Adipocyte (in vitro differentiated cells): Measurements from ENCODE around the gene CHRM2.

ENCODE experiments used
- DNase-seq: peaks from one replicate; pipeline ENCODE4 v3.0.0-alpha.2; 2015; ENCODE audit warnings: low read depth
- H3K27me3 ChIP-seq: replicated peaks from 2 replicates; pipeline ENCODE4 v1.7.0; 2013; ENCODE audit warnings: mild to moderate bottlenecking, low read length, moderate library complexity; ENCODE audit not compliant: control insufficient read depth, insufficient read depth
- H3K36me3 ChIP-seq: 2 replicates; pipeline ENCODE4 v1.7.0; 2013; ENCODE audit warnings: low read length, mild to moderate bottlenecking, moderate library complexity; ENCODE audit not compliant: control insufficient read depth, insufficient read depth, severe bottlenecking
- H3K4me1 ChIP-seq: 2 replicates; pipeline ENCODE4 v1.7.0; 2013; ENCODE audit warnings: mild to moderate bottlenecking, low read length, moderate library complexity; ENCODE audit not compliant: control insufficient read depth, insufficient read depth
- H3K4me3 ChIP-seq: 2 replicates; pipeline ENCODE4 v1.7.0; 2013; ENCODE audit warnings: mild to moderate bottlenecking, low read length, moderate library complexity
- H3K9ac ChIP-seq: 2 replicates; pipeline ENCODE4 v1.7.0; 2013; ENCODE audit warnings: mild to moderate bottlenecking, low read length, moderate library complexity
- H3K9me3 ChIP-seq: 2 replicates; pipeline ENCODE4 v1.7.0; 2013; ENCODE audit warnings: mild to moderate bottlenecking, low read length, moderate library complexity; ENCODE audit not compliant: control insufficient read depth

The CHRM2 gene

GRCh38 chr7:137003086-137003485, 134.6 kb downstream of the CHRM2 start:
- DNase-seq: peak; percentile 78

GRCh38 chr7:137003566-137003965, 135.1 kb downstream of the CHRM2 start:
- H3K4me1 ChIP-seq: peaks cover 13% of the 10 kb centered on the region
- no peaks in the 10 kb centered on the region for H3K27me3 ChIP-seq
- H3K36me3 ChIP-seq: no peaks in the 10 kb centered on the region
- no peak for DNase-seq
- H3K9ac ChIP-seq: no peak overlapping the region
- no peaks in the 10 kb centered on the region for H3K9me3 ChIP-seq
- no peak overlapping the region for H3K4me3 ChIP-seq

More at GRCh38 chr7:137003086-137003485, 134.6 kb downstream of the CHRM2 start:
- H3K9me3 ChIP-seq: no peaks in the 10 kb centered on the region
- H3K4me1 ChIP-seq: peaks cover 13% of the 10 kb centered on the region
- no peak overlapping the region for H3K4me3 ChIP-seq
- no peaks in the 10 kb centered on the region for H3K36me3 ChIP-seq
- H3K27me3 ChIP-seq: no peaks in the 10 kb centered on the region
- no peak overlapping the region for H3K9ac ChIP-seq

- H3K9ac ChIP-seq: no peak overlapping the region
- no peak for DNase-seq
- H3K9me3 ChIP-seq: no peaks in the 10 kb centered on the region
- H3K4me3 ChIP-seq: no peak overlapping the region
- H3K36me3 ChIP-seq: no peaks in the 10 kb centered on the region
- no peaks in the 10 kb centered on the region for H3K27me3 ChIP-seq
- H3K4me1 ChIP-seq: peaks cover 13% of the 10 kb centered on the region
These were observed 137.4 kb downstream of the CHRM2 start for GRCh38 chr7:137005873-137006272.

GRCh38 chr7:137006293-137006692, 137.8 kb downstream of the CHRM2 start:
- H3K4me1 ChIP-seq: peaks cover 13% of the 10 kb centered on the region
- H3K9ac ChIP-seq: no peak overlapping the region
- no peak overlapping the region for H3K4me3 ChIP-seq
- H3K36me3 ChIP-seq: no peaks in the 10 kb centered on the region
- H3K27me3 ChIP-seq: no peaks in the 10 kb centered on the region
- no peaks in the 10 kb centered on the region for H3K9me3 ChIP-seq
- peak; percentile 84 for DNase-seq

GRCh38 chr7:137007001-137007694, 138.7 kb downstream of the CHRM2 start:
- H3K4me3 ChIP-seq: no peak overlapping the region
- DNase-seq: peak; percentile 72
- H3K36me3 ChIP-seq: no peaks in the 10 kb centered on the region
- H3K9ac ChIP-seq: no peak overlapping the region
- peaks cover 13% of the 10 kb centered on the region for H3K4me1 ChIP-seq
- no peaks in the 10 kb centered on the region for H3K9me3 ChIP-seq
- H3K27me3 ChIP-seq: no peaks in the 10 kb centered on the region

GRCh38 chr7:137009404-137009803, 141.0 kb downstream of the CHRM2 start:
- no peak for DNase-seq
- H3K9me3 ChIP-seq: no peaks in the 10 kb centered on the region
- no peak overlapping the region for H3K9ac ChIP-seq
- H3K4me3 ChIP-seq: no peak overlapping the region
- H3K27me3 ChIP-seq: no peaks in the 10 kb centered on the region
- no peaks in the 10 kb centered on the region for H3K36me3 ChIP-seq
- peaks cover 13% of the 10 kb centered on the region for H3K4me1 ChIP-seq

GRCh38 chr7:137015015-137015414, 146.6 kb downstream of the CHRM2 start:
- Histone ChIP-seq H3K9ac (no peak overlapping the region), H3K4me1 (no peaks in the 10 kb centered on the region), H3K4me3 (no peak overlapping the region), H3K9me3 (no peaks in the 10 kb centered on the region), H3K27me3 (no peaks in the 10 kb centered on the region), H3K36me3 (no peaks in the 10 kb centered on the region)
- DNase-seq: no peak

GRCh38 chr7:137017221-137017620, 148.8 kb downstream of the CHRM2 start:
- peak; percentile 49 for DNase-seq
- Histone ChIP-seq H3K27me3 (no peaks in the 10 kb centered on the region), H3K36me3 (no peaks in the 10 kb centered on the region), H3K9ac (no peak overlapping the region), H3K4me3 (no peak overlapping the region), H3K4me1 (no peaks in the 10 kb centered on the region), H3K9me3 (no peaks in the 10 kb centered on the region)

GRCh38 chr7:137018468-137018867, 150.0 kb downstream of the CHRM2 start:
- H3K4me1 ChIP-seq: no peaks in the 10 kb centered on the region
- no peak overlapping the region for H3K4me3 ChIP-seq
- H3K27me3 ChIP-seq: no peaks in the 10 kb centered on the region
- no peaks in the 10 kb centered on the region for H3K36me3 ChIP-seq
- no peak overlapping the region for H3K9ac ChIP-seq
- no peak for DNase-seq
- no peaks in the 10 kb centered on the region for H3K9me3 ChIP-seq

- DNase-seq: peak; percentile 54
- Histone ChIP-seq H3K36me3 (no peaks in the 10 kb centered on the region), H3K9ac (no peak overlapping the region), H3K4me3 (no peak overlapping the region), H3K4me1 (no peaks in the 10 kb centered on the region), H3K9me3 (no peaks in the 10 kb centered on the region), H3K27me3 (no peaks in the 10 kb centered on the region)
These were observed 151.9 kb downstream of the CHRM2 start for GRCh38 chr7:137020351-137020750.

GRCh38 chr7:137025469-137026175, 157.2 kb downstream of the CHRM2 start:
- Histone ChIP-seq H3K9ac (no peak overlapping the region), H3K4me1 (no peaks in the 10 kb centered on the region), H3K36me3 (no peaks in the 10 kb centered on the region), H3K4me3 (no peak overlapping the region), H3K9me3 (no peaks in the 10 kb centered on the region), H3K27me3 (no peaks in the 10 kb centered on the region)
- peak; percentile 86 for DNase-seq
